Measurements from ENCODE around the gene SMARCA2. TPM values are rescaled to one million over a fixed set of nuclear protein-coding genes. Genes with fewer than 3 reads are reported as not detected.

Gene SMARCA2
- total and polyA plus RNA-seq, 10 of the 15 experiments (the other 5 are each of a cell fraction or from before 2014, with no cell fraction given), result 100 to 392 (median 204) TPM

GRCh38 chr9:2122299-2122698 lies 107.2 kb downstream of the SMARCA2 start (continued):
- no peak for TF ChIP-seq CBX3 (IDR thresholded peaks at IDR 0.05; ENCODE audit: borderline replicate concordance, low read depth)
- no peak for TF ChIP-seq BHLHE40 (IDR thresholded peaks at IDR 0.05; ENCODE audit: borderline replicate concordance in 1 of 2, low read depth in 2 of 2, low read length in 1 of 2)

DNA sequence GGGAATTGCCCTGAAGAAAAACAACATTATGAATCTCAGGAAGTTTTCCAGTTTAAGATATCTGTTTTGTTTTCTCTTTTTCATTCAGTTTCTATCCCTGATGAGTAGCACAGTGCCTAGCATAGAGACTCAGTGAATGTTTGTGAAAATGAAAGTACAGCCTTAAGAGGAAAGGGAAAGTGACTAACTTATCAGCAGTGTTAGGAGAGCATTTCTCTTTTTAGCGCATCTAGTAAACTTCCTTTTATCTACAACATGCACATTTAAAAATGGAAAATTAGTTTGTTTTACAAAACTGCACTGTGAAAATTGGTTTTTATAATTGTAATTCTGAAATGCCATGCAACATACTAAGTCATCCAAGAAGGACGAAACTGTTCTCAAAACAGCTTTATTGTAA lies 110.8 kb downstream of the SMARCA2 start:
- in situ Hi-C loops (cut with MboI), result no loop called here
- no TSS peak for BruUV-seq (replicated peaks)
- FAIRE-seq (peak; percentile 80), DNase-seq (ENCODE audit: low read depth, low spot score) (peak; percentile 13), ATAC-seq (peak; percentile 97)
- no peak overlapping the region for H3K9ac ChIP-seq (ENCODE audit: control insufficient read depth, insufficient read depth, low read length)
- CTCF ChIA-PET, result interaction anchor here (0.6 to 1.4 kb wide), 5 partner anchors 9 to 340 kb away, joined by 3 to 4 read pairs (median 3); no protein-coding TSS in a partner anchor
- intact Hi-C loops (cut with micrococcal nuclease; ENCODE audit: unreplicated experiment), result no loop called here
- no peak overlapping the region for H3K4me3 ChIP-seq
- RAD21 ChIA-PET (ENCODE audit: unreplicated experiment), result interaction anchor here (0.6 to 0.8 kb wide), 2 partner anchors 8 to 32 kb away, joined by 3 read pairs; no protein-coding TSS in a partner anchor
- H4K20me1 ChIP-seq (ENCODE audit: control insufficient read depth, insufficient read depth), result peaks cover 17% of the 10 kb centered on the region
- H3K27ac ChIP-seq (ENCODE audit: control insufficient read depth, insufficient read depth), result peak overlapping the region; percentile 34
- H3K4me1 ChIP-seq (ENCODE audit: control insufficient read depth, insufficient read depth, low read length), result peaks cover 8% of the 10 kb centered on the region
- no peaks in the 10 kb centered on the region for H3K27me3 ChIP-seq (replicated peaks in 1 of 2; ENCODE audit: control insufficient read depth in 2 of 2, insufficient read depth in 2 of 2, low read length in 1 of 2)
- H3K79me2 ChIP-seq (ENCODE audit: control insufficient read depth, insufficient read depth, low read length), result peaks cover 38% of the 10 kb centered on the region
- H3K9me3 ChIP-seq (replicated peaks; ENCODE audit: control insufficient read depth, insufficient read depth, low read length), result no peaks in the 10 kb centered on the region
- WGBS (ENCODE audit: insufficient coverage, insufficient replicate concordance, low lambda C conversion rate, missing lambda C conversion rate), result 53% methylated on average over 2 of the region's 2 CpGs
- no peak for TF ChIP-seq LARP7 (IDR thresholded peaks at IDR 0.05)
- TF ChIP-seq MLLT1 (IDR thresholded peaks at IDR 0.05), result peak; percentile 69
- H3K36me3 ChIP-seq (ENCODE audit: control insufficient read depth in 2 of 2, insufficient read depth in 2 of 2, low read length in 1 of 2), result peaks cover 23 to 54% of the 10 kb centered on the region in 2 experiments
- H2AFZ ChIP-seq (ENCODE audit: control insufficient read depth, low read depth, low read length), result no peak overlapping the region
- no peak overlapping the region; the same call in 1 of the 2 replicates for H3K4me2 ChIP-seq (ENCODE audit: control insufficient read depth, insufficient read depth)
- POLR2A ChIA-PET, result no interaction called here
- SMC1A ChIA-PET (ENCODE audit: uncharacterized antibody, unreplicated experiment), result interaction anchor here (0.8 to 2.6 kb wide), 7 partner anchors 10 to 602 kb away, joined by 3 to 9 read pairs (median 3); no protein-coding TSS in a partner anchor

Measured in GM12878 (cell line).